Thyroid gland (tissue), 4 donors: Measurements from ENCODE around the gene RPLP2.
A peak's percentile ranks its signal among the peaks of the same experiment; 100 is the strongest.

ENCODE experiments used
- CTCF ChIP-seq, 6 experiments: fragments of 200-600 bp in 3 of 6; fragments of 450-650 bp in 3 of 6; sonication (generic) in 3 of 6; IDR thresholded peaks; one replicate each; pipeline ENCODE4 v1.5.1; 2016 to 2019; ENCODE audit warnings: antibody characterized with exemption in 6 of 6, mild to moderate bottlenecking in 2 of 6, inconsistent platforms in 1 of 6, moderate library complexity in 1 of 6
- POLR2A ChIP-seq, 2 donors: fragments of 450-650 bp; IDR thresholded peaks; one replicate each; pipeline ENCODE4 v1.6.1; 2017; ENCODE audit warnings: antibody characterized with exemption in 2 of 2, mild to moderate bottlenecking in 2 of 2, moderate library complexity in 1 of 2

- TF ChIP-seq POLR2A (IDR thresholded peaks at IDR 0.05) (peak; percentile 15 to 31), CTCF (IDR thresholded peaks at IDR 0.05) (no peak)
Measured at GRCh38 chr11:795634-796564, 13.9 kb upstream of the RPLP2 start.
